ENCODE results near the gene CACNA1A.
"Not testable (repeated sequence)": the region's sequence is repeated elsewhere in the genome, so short reads cannot be mapped to it uniquely, and the experiment has no call there.

The CACNA1A gene

DNA sequence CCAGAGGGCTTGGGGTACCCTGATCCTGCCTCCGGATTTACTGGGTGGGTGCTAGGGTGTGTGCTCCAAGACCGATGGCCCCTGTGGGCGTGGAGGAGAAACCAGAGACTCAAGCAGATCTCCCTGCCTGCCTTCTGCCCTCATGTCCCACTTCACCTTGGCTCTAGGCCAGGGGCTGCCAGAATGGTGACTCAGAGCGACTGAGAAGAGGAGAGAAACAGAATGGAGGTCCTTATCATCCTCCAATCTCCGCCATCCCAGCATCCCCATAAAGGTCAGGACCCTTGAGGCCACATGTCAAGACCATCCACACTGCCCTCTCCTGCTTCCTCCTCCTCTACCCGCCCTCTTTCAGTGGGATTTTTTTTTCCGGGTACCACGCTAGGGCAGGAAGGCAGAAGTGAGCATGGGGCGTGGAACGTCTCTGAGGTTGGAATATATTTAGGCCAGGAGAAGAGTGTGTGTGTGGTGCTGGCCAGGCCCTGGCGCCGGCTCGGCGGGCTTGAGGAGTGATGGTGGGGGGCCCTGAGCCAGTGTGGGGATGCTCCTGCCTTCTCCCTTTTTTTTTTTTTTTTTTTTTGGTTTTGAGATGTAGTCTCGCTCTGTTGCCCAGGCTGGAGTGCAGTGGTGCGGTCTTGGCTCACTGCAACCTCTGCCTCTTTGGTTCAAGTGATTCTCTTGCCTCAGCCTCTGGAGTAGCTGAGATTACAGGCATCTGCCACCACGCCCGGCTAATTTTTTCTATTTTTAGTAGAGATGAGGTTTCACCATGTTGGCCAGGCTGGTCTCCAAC, 333.7 kb downstream of the CACNA1A start:
- peak; percentile 77 for DNase-seq (ENCODE audit: low read depth)
- no peak overlapping the region for H3K4me3 ChIP-seq (ENCODE audit: low read depth, low read length)

DNA sequence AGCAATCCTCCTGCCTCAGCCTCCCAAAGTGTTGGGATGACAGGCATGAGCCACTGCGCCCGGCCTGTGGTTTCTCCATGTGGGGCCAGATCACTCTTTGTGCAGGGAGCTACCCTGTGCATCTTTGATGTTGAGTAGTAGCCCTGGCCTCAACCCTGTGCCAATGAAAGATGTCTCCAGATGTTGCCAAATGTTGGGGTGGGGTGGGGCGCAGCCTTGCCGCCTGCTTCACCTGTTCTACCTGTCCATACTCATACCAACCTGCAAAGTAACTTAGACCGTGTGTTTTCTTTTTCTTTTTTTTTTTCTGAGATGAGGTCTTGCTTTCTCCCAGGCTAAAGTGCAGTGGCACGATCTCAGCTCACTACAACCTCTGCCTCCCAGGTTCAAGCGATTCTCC, 335.1 kb downstream of the CACNA1A start:
- DNase-seq (ENCODE audit: low read depth) = no peak
- TF ChIP-seq, protein P1, sequence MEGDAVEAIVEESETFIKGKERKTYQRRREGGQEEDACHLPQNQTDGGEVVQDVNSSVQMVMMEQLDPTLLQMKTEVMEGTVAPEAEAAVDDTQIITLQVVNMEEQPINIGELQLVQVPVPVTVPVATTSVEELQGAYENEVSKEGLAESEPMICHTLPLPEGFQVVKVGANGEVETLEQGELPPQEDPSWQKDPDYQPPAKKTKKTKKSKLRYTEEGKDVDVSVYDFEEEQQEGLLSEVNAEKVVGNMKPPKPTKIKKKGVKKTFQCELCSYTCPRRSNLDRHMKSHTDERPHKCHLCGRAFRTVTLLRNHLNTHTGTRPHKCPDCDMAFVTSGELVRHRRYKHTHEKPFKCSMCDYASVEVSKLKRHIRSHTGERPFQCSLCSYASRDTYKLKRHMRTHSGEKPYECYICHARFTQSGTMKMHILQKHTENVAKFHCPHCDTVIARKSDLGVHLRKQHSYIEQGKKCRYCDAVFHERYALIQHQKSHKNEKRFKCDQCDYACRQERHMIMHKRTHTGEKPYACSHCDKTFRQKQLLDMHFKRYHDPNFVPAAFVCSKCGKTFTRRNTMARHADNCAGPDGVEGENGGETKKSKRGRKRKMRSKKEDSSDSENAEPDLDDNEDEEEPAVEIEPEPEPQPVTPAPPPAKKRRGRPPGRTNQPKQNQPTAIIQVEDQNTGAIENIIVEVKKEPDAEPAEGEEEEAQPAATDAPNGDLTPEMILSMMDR (conservative IDR thresholded peaks at IDR 0.05; ENCODE audit: low read depth, low read length) = no peak
- H3K4me3 ChIP-seq (ENCODE audit: low read depth, low read length) = no peak overlapping the region

More for the DNA sequence above, 333.7 kb downstream of the CACNA1A start:
- TF ChIP-seq, protein P1 (conservative IDR thresholded peaks at IDR 0.05; ENCODE audit: low read depth, low read length) = no peak

DNA sequence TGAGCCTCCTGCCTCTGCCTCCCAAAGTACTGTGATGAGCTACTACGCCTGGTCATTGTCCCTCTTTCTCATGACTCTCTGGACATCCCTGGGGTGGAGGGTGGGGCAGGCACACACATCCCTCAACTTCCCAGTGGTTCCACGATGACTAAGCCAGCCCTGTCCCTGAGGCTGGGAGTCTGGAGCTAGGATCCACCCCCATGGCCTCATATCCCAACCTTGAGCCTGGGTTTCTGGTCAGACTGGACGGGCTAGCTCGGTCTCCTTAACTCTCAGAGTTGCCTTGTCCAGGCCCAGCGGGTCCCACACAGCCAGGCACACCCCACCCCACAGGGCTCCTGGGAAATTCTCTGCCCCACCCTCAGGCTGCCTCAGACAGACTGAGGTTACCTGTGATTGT, 336.5 kb downstream of the CACNA1A start:
- TF ChIP-seq, protein P1 (conservative IDR thresholded peaks at IDR 0.05; ENCODE audit: low read depth, low read length) = no peak
- DNase-seq (ENCODE audit: low read depth) = no peak
- H3K4me3 ChIP-seq (ENCODE audit: low read depth, low read length) = no peak overlapping the region

GRCh38 chr19:13166151-13166550, 340.1 kb downstream of the CACNA1A start:
- not testable (repeated sequence) for H3K4me3 ChIP-seq (ENCODE audit: low read depth, low read length); DNase-seq (ENCODE audit: low read depth)

DNA sequence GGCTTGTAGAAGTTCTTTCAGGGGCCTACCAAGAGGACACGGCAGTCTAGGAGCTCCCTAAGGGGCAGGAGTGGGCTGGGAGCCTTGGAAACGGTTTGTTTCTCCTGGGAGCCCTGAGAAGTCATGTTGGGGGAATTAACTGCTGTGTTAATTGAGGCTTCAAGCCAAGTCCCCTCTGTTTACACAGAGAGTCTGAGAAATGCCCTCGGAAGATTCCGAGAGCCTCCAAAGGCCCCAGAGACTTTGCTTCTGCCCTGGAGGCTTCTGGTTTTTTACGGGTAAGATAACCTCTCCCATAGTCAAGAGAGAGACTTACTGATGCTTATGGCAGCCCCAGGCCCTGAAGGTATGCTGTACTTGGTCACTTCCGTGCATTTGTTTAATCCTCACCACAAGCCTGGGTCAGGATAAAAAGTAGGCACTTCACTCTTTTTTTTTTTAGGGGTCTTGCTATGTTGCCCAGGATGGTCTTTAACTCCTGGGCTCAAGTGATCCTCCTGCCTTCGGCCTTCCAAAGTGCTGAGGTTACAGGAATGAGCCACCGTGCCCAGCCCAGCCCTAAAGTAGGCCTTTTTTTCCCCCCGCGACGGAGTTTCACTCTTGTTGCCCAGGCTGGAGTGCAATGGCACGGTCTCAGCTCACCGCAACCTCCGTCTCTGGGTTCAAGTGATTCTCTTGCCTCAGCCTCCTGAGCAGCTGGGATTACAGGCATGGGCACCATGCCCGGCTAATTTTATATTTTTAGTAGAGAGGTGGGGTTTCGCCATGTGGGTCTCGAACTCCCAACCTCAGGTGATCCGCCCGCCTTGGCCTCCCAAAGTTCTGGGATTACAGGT, 340.9 kb downstream of the CACNA1A start:
- H3K4me3 ChIP-seq (ENCODE audit: low read depth, low read length) = no peak overlapping the region

DNA sequence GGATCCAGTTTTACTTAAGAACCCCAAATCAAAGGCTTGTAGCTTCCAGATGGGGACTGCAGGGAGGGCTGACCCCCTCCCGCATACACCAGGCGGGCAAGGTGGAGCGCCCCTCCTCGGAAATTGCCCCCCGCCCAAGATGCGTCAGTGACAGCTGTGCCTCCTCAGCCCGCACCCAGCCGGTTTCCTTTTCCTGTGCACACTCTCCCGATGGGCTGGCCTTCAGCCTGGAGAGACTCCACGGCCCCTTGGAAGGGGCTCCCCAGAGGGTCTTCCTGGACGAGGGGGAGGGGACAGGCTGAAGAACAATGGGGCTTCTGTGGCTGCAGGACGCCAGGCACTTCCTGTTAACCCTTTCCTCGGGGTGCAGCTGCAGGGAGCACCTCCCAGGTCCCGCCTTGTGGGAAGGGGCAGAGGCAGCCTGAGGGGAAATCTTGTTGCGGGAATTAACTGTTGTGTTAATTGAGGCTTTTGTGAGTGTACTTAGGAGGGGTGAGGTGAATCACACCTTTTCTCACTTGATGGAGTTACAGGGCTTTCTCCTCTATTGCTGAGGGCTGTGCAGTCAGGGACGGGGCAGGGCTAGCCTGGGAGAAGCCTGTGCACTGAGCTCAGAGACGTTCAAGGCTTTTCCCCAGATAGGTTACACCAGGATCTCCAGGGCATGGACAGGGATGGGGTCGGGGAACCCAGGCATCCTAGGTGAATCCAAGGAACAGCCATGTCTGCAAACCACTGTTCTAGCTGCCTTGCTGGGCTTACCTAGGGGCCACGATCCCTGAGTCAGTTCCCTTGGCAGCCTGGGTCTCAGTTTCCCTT, 341.7 kb downstream of the CACNA1A start:
- TF ChIP-seq, protein P1 (conservative IDR thresholded peaks at IDR 0.05; ENCODE audit: low read depth, low read length) = no peak
- H3K4me3 ChIP-seq (ENCODE audit: low read depth, low read length) = peak overlapping the region; percentile 34
- no peak for DNase-seq (ENCODE audit: low read depth)

More for the DNA sequence above, 340.9 kb downstream of the CACNA1A start:
- peak; percentile 36 for DNase-seq (ENCODE audit: low read depth)
- TF ChIP-seq, protein P1 (conservative IDR thresholded peaks at IDR 0.05; ENCODE audit: low read depth, low read length) = no peak

Data from choroid plexus epithelial cell (primary cell).